GM20000 (cell line): Measurements from ENCODE around the gene FOXP1.

Source experiments
- DNase-seq: peaks from one replicate; pipeline ENCODE4 v3.0.0; 2012; ENCODE audit warnings: low spot score
- CTCF ChIP-seq: IDR thresholded peaks from 2 replicates; pipeline ENCODE4 v1.5.1; 2012; ENCODE audit warnings: mild to moderate bottlenecking, control low read depth; ENCODE audit errors: extremely low read depth, missing control alignments

The FOXP1 gene

GRCh38 chr3:71419369-71419768 is 164.2 kb downstream of the FOXP1 start:
- no peak for DNase-seq
- no peak for TF ChIP-seq CTCF

GRCh38 chr3:71417791-71418190 is 165.7 kb downstream of the FOXP1 start:
- DNase-seq, result no peak
- TF ChIP-seq CTCF, result no peak

- TF ChIP-seq CTCF, result no peak
- no peak for DNase-seq
Measured at GRCh38 chr3:71416876-71417275, 166.7 kb downstream of the FOXP1 start.

GRCh38 chr3:71415681-71416122 is 167.8 kb downstream of the FOXP1 start:
- TF ChIP-seq CTCF, result no peak
- DNase-seq, result no peak

- no peak for DNase-seq
- TF ChIP-seq CTCF, result no peak
Measured at GRCh38 chr3:71414189-71414927, 169.2 kb downstream of the FOXP1 start.

- TF ChIP-seq CTCF, result no peak
- DNase-seq, result no peak
Measured at GRCh38 chr3:71413572-71413971, 170.0 kb downstream of the FOXP1 start.

- no peak for DNase-seq
Measured at GRCh38 chr3:71409352-71409751, 174.2 kb downstream of the FOXP1 start.

More at GRCh38 chr3:71409352-71409751, 174.2 kb downstream of the FOXP1 start:
- no peak for TF ChIP-seq CTCF
